Measurements from ENCODE around the gene MYLIP.

- TF ChIP-seq E2F5 (CRISPR knock-in tag; IDR thresholded peaks at IDR 0.05) (no peak), PREB (CRISPR knock-in tag; IDR thresholded peaks at IDR 0.05; ENCODE audit: borderline replicate concordance) (no peak)
Measured at GRCh38 chr6:16103722-16104121, 25.2 kb upstream of the MYLIP start.
